Skeletal muscle satellite cell (primary cell): Measurements from ENCODE around the gene EIF1AY. TPM values are rescaled to one million over a fixed set of nuclear protein-coding genes. Genes with fewer than 3 reads are reported as not detected.
"Not testable (repeated sequence)": the region's sequence is repeated elsewhere in the genome, so short reads cannot be mapped to it uniquely, and the experiment has no call there.

Experiments used
- H3K27me3 ChIP-seq: 2 replicates; pipeline ENCODE4 v1.7.0; 2013; ENCODE audit warnings: low read length; ENCODE audit not compliant: control insufficient read depth, insufficient read depth
- H3K36me3 ChIP-seq: 2 replicates; pipeline ENCODE4 v1.7.0; 2013; ENCODE audit warnings: mild to moderate bottlenecking, control low read depth, low read length; ENCODE audit not compliant: insufficient read depth
- H3K4me1 ChIP-seq: 2 replicates; pipeline ENCODE4 v1.7.0; 2013; ENCODE audit warnings: low read length; ENCODE audit not compliant: control insufficient read depth, insufficient read depth
- H3K4me2 ChIP-seq: 2 replicates; pipeline ENCODE4 v1.7.0; 2013; ENCODE audit warnings: mild to moderate bottlenecking, low read length
- H3K4me3 ChIP-seq: 2 replicates; pipeline ENCODE4 v1.7.0; 2013; ENCODE audit warnings: low read length
- H3K9ac ChIP-seq: 2 replicates; pipeline ENCODE4 v1.7.0; 2013; ENCODE audit warnings: mild to moderate bottlenecking, low read depth, low read length, moderate library complexity
- H3K9me3 ChIP-seq: replicated peaks from 2 replicates; pipeline ENCODE4 v1.7.0; 2013; ENCODE audit warnings: mild to moderate bottlenecking, control low read depth, low read length
- total RNA-seq: library from RNA; depleted of rRNA; stranded (reverse); fragments of >200 nt; gene quantifications from 2 replicates; pipeline ENCODE4 v1.2.3, GENCODE V29; 2012; rRNA removed

The EIF1AY gene, protein sequence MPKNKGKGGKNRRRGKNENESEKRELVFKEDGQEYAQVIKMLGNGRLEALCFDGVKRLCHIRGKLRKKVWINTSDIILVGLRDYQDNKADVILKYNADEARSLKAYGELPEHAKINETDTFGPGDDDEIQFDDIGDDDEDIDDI
- 18.6 TPM in 1 of 2 replicates, not detected in the other for total RNA-seq

DNA sequence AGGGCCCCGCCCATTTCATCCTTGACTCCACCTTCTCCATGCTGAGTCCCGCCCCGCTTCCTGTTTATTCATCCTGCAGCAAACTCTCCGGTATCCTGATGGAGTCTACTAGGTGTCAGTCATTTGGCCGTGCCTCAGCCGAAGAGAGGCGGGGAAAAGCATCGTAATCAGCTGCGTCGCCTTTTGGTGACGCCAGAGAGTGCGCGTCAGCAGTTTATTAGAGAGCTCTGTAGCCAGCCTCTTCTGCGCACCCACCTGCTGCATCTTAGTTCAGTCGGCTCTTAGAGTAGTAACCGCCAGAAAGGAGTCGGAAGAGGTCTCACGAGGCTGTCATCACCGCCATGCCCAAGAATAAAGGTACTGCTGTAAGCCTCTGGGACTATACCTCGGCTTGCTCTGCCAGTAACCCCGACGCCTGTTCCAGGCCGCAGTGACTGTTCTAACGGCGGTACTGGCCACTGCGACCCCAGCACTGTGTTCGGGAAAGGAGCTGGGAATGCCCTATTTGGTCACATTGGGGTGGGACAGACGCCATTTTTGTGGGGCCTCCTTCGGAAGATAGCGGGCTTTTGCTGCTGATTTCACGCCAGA, at the start of gene EIF1AY:
Gene EIF1AY (plus strand): TSS at position 246 of the 591 bp plus-strand sequence. CDS start 96 bp downstream, at position 342.
- Histone ChIP-seq H3K4me1 (no peaks in the 10 kb centered on the region), H3K27me3 (no peaks in the 10 kb centered on the region), H3K36me3 (no peaks in the 10 kb centered on the region), H3K9ac (no peak within 1 kb of the TSS), H3K4me2 (no peak within 1 kb of the TSS), H3K4me3 (no peak within 1 kb of the TSS), H3K9me3 (no peaks in the 10 kb centered on the region)

DNA sequence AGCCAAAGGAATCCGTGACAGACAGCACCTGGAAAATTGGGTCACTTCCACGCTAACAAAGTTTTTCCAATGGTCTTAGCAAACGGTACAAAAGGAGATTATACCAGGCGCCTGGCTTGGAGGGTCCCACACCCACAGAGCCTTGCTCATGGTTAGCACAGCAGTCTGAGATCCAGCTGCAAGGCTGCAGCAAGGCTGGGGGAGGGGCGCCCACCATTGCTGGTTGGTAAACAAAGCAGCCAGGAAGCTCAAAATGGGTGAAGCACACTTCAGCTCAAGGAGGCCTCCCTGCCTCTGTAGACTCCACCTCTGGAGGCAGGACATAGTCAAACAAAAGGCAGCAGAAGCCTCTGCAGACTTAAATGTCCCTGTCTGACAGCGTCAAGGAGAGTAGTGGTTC, 47.1 kb upstream of the EIF1AY start:
- no peaks in the 10 kb centered on the region for H3K9me3 ChIP-seq
- no peaks in the 10 kb centered on the region for H3K27me3 ChIP-seq
- no peaks in the 10 kb centered on the region for H3K4me1 ChIP-seq
- H3K4me2 ChIP-seq, result no peak overlapping the region
- H3K9ac ChIP-seq, result no peak overlapping the region
- H3K36me3 ChIP-seq, result no peaks in the 10 kb centered on the region
- no peak overlapping the region for H3K4me3 ChIP-seq

DNA sequence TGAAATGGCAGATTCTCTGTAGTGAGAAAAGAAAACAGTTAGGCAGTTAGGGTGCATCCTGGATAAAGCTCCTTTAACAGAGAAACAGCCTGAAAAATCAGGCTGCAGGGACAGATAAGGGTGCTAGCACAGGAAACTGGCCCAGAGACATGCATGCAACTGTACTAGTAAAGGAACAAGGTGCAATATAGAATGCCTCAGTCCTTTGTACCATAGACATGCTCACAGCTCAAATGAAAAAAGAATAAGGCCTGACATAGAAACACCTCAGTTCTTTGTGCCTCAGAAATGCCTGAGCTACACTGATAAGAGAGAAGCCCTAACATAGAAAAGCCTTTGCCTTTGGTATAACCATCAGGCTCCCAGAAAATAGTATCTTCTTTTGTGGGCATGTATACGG, 37.4 kb upstream of the EIF1AY start:
- Histone ChIP-seq H3K9ac (no peak overlapping the region), H3K9me3 (no peaks in the 10 kb centered on the region), H3K4me3 (no peak overlapping the region), H3K36me3 (no peaks in the 10 kb centered on the region), H3K4me1 (no peaks in the 10 kb centered on the region), H3K27me3 (no peaks in the 10 kb centered on the region), H3K4me2 (no peak overlapping the region)

DNA sequence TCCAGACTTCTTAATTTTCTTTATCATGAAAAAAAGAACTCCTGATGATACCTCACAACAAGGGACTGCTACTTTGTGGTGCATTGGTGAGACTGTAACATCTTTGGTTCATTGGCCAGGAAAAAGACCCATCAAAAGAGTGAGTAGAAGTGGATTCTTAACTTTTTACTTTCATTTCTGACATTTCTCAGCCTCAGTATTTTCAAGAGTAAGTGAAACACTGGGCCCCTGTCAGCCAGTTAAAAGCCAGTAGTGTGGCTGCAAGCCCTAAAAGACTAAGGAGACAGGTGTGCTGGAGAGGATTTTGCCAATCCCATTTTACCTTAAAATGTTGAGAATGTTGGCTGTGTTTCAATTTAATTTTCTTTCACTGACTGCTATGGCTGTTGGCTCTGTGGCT, 36.6 kb upstream of the EIF1AY start:
- Histone ChIP-seq H3K9ac (no peak overlapping the region), H3K36me3 (no peaks in the 10 kb centered on the region), H3K4me2 (no peak overlapping the region), H3K27me3 (no peaks in the 10 kb centered on the region), H3K4me1 (no peaks in the 10 kb centered on the region), H3K9me3 (no peaks in the 10 kb centered on the region), H3K4me3 (no peak overlapping the region)

DNA sequence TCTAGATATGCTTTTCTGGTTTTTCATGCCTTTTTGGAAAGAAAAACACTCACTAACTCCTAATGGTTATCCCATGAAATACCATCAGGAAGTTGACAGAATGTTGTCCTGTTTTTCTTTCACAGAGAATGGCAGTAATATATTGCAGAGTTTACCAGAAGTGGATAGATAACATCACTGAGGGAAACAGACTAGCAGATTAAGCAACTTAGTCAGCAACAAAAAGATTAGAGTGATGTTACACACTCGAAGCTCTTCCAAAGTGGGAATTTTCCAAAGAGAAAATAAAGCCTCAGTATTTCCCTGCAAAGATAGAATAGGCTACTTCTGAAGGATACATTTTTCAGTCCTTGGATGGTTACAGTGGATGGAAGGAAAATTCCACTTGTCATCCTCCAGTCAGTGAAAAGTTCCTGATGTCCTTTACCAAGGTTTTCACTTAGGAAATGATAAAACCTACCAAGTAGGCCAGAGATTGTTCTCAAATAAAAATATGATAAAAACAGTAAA, 31.1 kb upstream of the EIF1AY start:
- H3K9ac ChIP-seq, result no peak overlapping the region
- H3K9me3 ChIP-seq, result no peaks in the 10 kb centered on the region
- H3K36me3 ChIP-seq, result no peaks in the 10 kb centered on the region

DNA sequence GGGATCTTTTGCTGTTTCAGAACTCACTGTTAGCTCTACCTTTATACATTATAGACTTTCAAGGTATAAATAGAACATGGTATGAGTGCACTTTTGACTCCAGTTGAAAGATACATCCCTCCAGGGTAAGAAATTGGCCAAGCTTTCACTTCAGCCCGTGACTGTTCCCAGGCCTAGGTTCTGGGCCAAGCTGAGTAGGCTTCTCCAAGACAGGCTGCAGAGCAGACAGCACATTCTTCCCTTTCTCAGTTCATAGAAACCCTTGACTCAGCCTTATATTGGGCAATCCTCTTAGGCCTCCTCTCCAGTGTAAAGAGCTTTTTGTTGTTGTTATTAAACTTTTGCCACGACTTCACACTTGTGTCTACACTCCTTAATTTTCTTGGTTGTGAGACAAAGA, 29.5 kb upstream of the EIF1AY start:
- no peaks in the 10 kb centered on the region for H3K36me3 ChIP-seq
- no peak overlapping the region for H3K9ac ChIP-seq
- H3K4me2 ChIP-seq, result no peak overlapping the region
- H3K9me3 ChIP-seq, result no peaks in the 10 kb centered on the region
- no peak overlapping the region for H3K4me3 ChIP-seq
- no peaks in the 10 kb centered on the region for H3K27me3 ChIP-seq
- H3K4me1 ChIP-seq, result no peaks in the 10 kb centered on the region

More for the DNA sequence above, 31.1 kb upstream of the EIF1AY start:
- Histone ChIP-seq H3K4me3 (no peak overlapping the region), H3K4me2 (no peak overlapping the region), H3K4me1 (no peaks in the 10 kb centered on the region), H3K27me3 (no peaks in the 10 kb centered on the region)

DNA sequence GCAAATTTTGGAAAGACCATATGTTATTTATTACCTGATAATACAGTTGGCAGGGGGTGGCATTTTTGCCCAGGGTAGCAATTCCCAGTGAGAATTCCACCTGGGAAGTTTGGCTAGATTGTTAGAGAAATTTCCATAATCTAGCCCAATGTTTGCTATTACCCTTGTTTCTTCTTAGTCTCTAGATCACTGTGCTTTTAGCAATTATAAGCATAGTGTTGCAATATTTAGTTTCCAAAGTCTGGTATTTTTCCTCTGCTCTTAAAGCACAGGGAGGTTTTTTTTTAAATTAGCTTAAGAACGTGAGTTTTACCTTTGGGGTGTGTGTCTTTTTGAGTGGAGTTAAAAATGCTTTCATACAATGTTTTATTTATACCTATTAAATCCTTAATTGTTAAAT, 26.3 kb upstream of the EIF1AY start:
- Histone ChIP-seq H3K27me3 (no peaks in the 10 kb centered on the region), H3K9me3 (no peaks in the 10 kb centered on the region), H3K4me1 (no peaks in the 10 kb centered on the region), H3K9ac (no peak overlapping the region), H3K4me2 (no peak overlapping the region), H3K4me3 (no peak overlapping the region), H3K36me3 (no peaks in the 10 kb centered on the region)

DNA sequence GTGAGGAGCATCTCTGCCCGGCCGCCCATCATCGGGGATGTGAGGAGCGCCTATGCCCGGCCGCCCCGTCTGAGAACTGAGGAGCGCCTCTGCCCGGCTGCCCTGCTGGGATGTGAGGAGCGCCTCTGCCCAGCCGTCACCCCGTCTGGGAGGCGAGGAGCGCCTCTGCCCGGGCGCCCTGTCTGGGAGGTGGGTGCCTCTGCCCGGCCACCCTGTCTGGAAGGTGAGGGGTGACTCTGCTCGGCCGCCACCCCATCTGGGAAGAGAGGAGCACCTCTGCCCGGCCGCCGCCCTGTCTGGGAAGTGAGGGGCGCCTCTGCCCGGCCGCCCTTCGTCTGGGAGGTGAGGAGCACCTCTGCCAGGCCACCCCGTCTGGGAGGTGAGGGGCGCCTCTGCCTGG, 23.7 kb upstream of the EIF1AY start:
- H3K4me2 ChIP-seq, result no peak overlapping the region
- H3K9ac ChIP-seq, result no peak overlapping the region
- H3K27me3 ChIP-seq, result no peaks in the 10 kb centered on the region
- H3K36me3 ChIP-seq, result no peaks in the 10 kb centered on the region
- no peaks in the 10 kb centered on the region for H3K4me1 ChIP-seq
- no peaks in the 10 kb centered on the region for H3K9me3 ChIP-seq
- no peak overlapping the region for H3K4me3 ChIP-seq

DNA sequence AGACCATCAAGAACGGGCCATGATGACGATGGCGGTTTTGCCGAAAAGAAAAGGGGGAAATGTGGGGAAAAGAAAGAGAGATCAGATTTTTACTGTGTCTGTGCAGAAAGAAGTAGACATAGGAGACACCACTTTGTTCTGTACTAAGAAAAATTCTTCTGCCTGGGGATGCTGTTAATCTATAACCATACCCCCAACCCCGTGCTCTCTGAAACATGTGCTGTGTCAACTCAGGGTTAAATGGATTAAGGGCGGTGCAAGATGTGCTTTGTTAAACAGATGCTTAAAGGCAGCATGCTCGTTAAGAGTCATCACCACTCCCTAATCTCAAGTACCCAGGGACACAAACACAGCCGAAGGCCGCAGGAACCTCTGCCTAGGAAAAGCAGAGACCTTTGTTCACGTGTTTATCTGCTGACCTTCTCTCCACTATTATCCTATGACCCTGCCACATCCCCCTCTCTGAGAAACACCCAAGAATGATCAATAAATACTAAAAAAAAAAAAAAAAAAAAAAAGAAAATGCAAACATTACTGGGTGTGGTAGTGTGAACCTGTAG, 22.7 kb upstream of the EIF1AY start:
- H3K36me3 ChIP-seq, H3K4me2 ChIP-seq, H3K27me3 ChIP-seq, H3K9me3 ChIP-seq, H3K4me3 ChIP-seq, H3K4me1 ChIP-seq, H3K9ac ChIP-seq: not testable (repeated sequence)

DNA sequence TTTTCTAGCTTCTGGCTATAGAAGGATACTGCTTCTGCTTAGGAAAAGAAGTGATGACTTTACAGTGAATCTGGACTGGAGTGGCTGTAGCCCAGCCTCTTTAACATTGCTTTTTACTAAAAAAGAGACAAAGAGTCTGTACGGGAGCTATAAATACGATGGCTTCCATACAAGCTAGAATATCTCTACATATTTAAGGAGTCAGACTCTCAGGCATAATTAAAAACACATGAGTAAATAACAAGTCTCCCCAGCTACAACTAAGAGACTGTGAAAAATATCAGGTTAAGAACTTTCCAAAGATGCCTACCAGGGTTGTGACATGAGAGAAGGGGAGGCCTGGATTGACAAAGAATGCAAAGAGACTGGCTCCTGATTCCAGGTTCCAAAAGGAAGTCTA, 19.8 kb upstream of the EIF1AY start:
- no peak overlapping the region for H3K9ac ChIP-seq
- no peaks in the 10 kb centered on the region for H3K9me3 ChIP-seq
- H3K4me3 ChIP-seq, result no peak overlapping the region
- no peak overlapping the region for H3K4me2 ChIP-seq
- H3K36me3 ChIP-seq, result no peaks in the 10 kb centered on the region
- H3K27me3 ChIP-seq, result no peaks in the 10 kb centered on the region
- no peaks in the 10 kb centered on the region for H3K4me1 ChIP-seq

DNA sequence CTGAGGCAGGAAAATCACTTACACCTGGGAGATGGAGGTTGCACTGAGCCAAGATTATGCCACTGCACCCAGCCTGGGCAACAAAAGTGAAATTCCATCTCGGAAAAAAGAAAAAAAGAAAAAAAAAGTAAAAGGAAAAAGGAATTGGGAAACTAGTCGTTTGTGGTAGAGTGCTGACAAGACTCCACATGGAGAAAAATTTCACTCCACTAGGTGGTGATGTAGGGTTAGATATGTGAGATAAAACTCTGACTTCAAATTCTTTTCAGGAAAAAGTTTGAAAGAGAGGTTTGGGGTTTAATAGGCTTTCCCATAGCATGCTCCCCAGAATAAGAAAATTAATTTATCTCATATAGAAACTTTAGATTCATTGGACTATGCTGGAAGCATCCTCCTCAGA, 16.9 kb upstream of the EIF1AY start:
- Histone ChIP-seq H3K9ac (no peak overlapping the region), H3K9me3 (no peaks in the 10 kb centered on the region), H3K27me3 (no peaks in the 10 kb centered on the region)

More for the DNA sequence above, 16.9 kb upstream of the EIF1AY start:
- Histone ChIP-seq H3K4me2 (no peak overlapping the region), H3K4me1 (no peaks in the 10 kb centered on the region), H3K36me3 (no peaks in the 10 kb centered on the region), H3K4me3 (no peak overlapping the region)
